K562 (cell line): ENCODE data around the gene CYP24A1. TPM values are rescaled to one million over a fixed set of nuclear protein-coding genes. Genes with fewer than 3 reads are reported as not detected.

Experiments
- ATAC-seq: fragments of 200-7000 bp; cut with Tn5 transposase; 3 replicates; pipeline ENCODE4 v1.9.1; 2020; ENCODE audit warnings: moderate library complexity
- BruUV-seq: library from RNA; stranded (reverse); fragments of 400-500 nt; replicated peaks from 2 replicates; lab custom pipeline; 2021; lab: Mats Ljungman, UMichigan
- CTCF ChIA-PET: fragments of 300-600 bp; formaldehyde crosslinking; extraction: SDS; loops from one replicate; lab custom pipeline; 2021; ENCODE audit warnings: low intra/inter-chr PET ratio; lab: Yijun Ruan, JAX
- POLR2A ChIA-PET: fragments of 300-600, 350-650 bp; sonication (Branson Sonifier 250); formaldehyde crosslinking; extraction: SDS; loops from one replicate; lab custom pipeline; 2021; ENCODE audit warnings: antibody characterized with exemption, inconsistent platforms; lab: Yijun Ruan, JAX
- DNase-seq, 4 experiments: peaks; one replicate each; pipeline versions ENCODE4 v3.0.0 to v3.0.0-alpha.2; 2011 to 2018; ENCODE audit warnings: low spot score in 3 of 4, mixed read lengths in 3 of 4; ENCODE audit errors: extremely low read depth in 1 of 4
- FAIRE-seq: peaks from 2 replicates; lab custom pipeline; 2011; peaks lifted over from hg19 to GRCh38; lab: Jason Lieb, UNC
- H2AFZ ChIP-seq: 2 replicates; pipeline ENCODE4 v1.6.0; 2011; ENCODE audit warnings: low read depth, low read length, control low read depth, inconsistent platforms
- H3K27ac ChIP-seq: fragments of 200-600 bp; 3 replicates; pipeline ENCODE4 v1.8.0; 2011; ENCODE audit warnings: low read depth, mild to moderate bottlenecking, control low read depth, inconsistent platforms, low read length, moderate library complexity, mixed read lengths; ENCODE audit errors: extremely low read depth
- H3K27me3 ChIP-seq, 2 experiments: fragments of 300-600 bp in 1 of 2; 2 replicates in 1 of 2; 3 replicates in 1 of 2; pipeline versions ENCODE4 v1.6.0 to v1.8.0; 2011; ENCODE audit warnings: inconsistent platforms in 2 of 2, low read length in 2 of 2, mild to moderate bottlenecking in 1 of 2, mixed read lengths in 1 of 2, moderate library complexity in 1 of 2; ENCODE audit not compliant: control insufficient read depth in 2 of 2, insufficient read depth in 2 of 2
- H3K36me3 ChIP-seq: fragments of 300-600 bp; 3 replicates; pipeline ENCODE4 v1.8.0; 2011; ENCODE audit warnings: mild to moderate bottlenecking, low read length, inconsistent platforms; ENCODE audit not compliant: control insufficient read depth, insufficient read depth
- H3K4me1 ChIP-seq, 2 experiments: fragments of 200-600 bp in 1 of 2; replicated peaks in 1 of 2; 2 replicates in 1 of 2; 3 replicates in 1 of 2; pipeline versions ENCODE4 v1.5.1 to v1.8.0; 2011; ENCODE audit warnings: inconsistent platforms in 2 of 2, low read length in 2 of 2, mild to moderate bottlenecking in 1 of 2, mixed read lengths in 1 of 2, moderate library complexity in 1 of 2; ENCODE audit not compliant: control insufficient read depth in 2 of 2, insufficient read depth in 2 of 2
- H3K4me2 ChIP-seq: 2 replicates; pipeline ENCODE4 v1.6.1; 2011; ENCODE audit warnings: low read length, control low read depth, inconsistent platforms, mixed read lengths; ENCODE audit not compliant: insufficient read depth
- H3K4me3 ChIP-seq: fragments of 200-600 bp; sonication (generic), shearing (Covaris generic); 2 replicates; pipeline ENCODE4 v1.5.1; 2016; ENCODE audit warnings: control low read depth, inconsistent platforms
- H3K79me2 ChIP-seq: fragments of 200-600 bp; 3 replicates; pipeline ENCODE4 v1.8.0; 2011; ENCODE audit warnings: low read length, inconsistent platforms; ENCODE audit not compliant: control insufficient read depth, insufficient read depth
- H3K9ac ChIP-seq, 2 experiments: 2 replicates each; pipeline versions ENCODE4 v1.6.0 to v1.6.1; 2011; ENCODE audit warnings: low read depth in 2 of 2, low read length in 2 of 2, control low read depth in 1 of 2, inconsistent platforms in 1 of 2, mild to moderate bottlenecking in 1 of 2, mixed read lengths in 1 of 2; ENCODE audit not compliant: insufficient read depth in 1 of 2
- H3K9me1 ChIP-seq: one replicate; pipeline ENCODE4 v1.6.0; 2011; ENCODE audit warnings: inconsistent platforms, mild to moderate bottlenecking, low read length, moderate library complexity; ENCODE audit not compliant: control insufficient read depth, insufficient read depth
- H3K9me3 ChIP-seq: replicated peaks from 2 replicates; pipeline ENCODE4 v1.5.1; 2011; ENCODE audit warnings: low read depth, low read length, inconsistent platforms; ENCODE audit not compliant: control insufficient read depth, insufficient read depth
- H4K20me1 ChIP-seq: replicated peaks from 2 replicates; pipeline ENCODE4 v1.6.1; 2011; ENCODE audit warnings: low read length, inconsistent platforms, mixed read lengths; ENCODE audit not compliant: control insufficient read depth, insufficient read depth
- COPS2 ChIP-seq: fragments of 450-650 bp; conservative IDR thresholded peaks from 2 replicates; pipeline ENCODE4 v1.6.1; 2016; ENCODE audit warnings: mild to moderate bottlenecking, moderate library complexity
- PREB ChIP-seq: sonication (generic); formaldehyde crosslinking; IDR thresholded peaks from 2 replicates; pipeline ENCODE4 v1.8.1; 2023; ENCODE audit warnings: mild to moderate bottlenecking, missing genetic modification reagents
- RBM25 ChIP-seq: fragments of 200-400 bp; formaldehyde crosslinking; IDR thresholded peaks from 2 replicates; pipeline ENCODE4 v1.6.1; 2018; ENCODE audit warnings: low read length, low read depth, moderate library complexity; ENCODE audit not compliant: severe bottlenecking
- TCF15 ChIP-seq: fragments of 250-450 bp; sonication (Bioruptor Pico); IDR thresholded peaks from 2 replicates; pipeline ENCODE4 v1.8.0; 2022; ENCODE audit warnings: moderate library complexity, mild to moderate bottlenecking, inconsistent platforms
- ZBTB11 ChIP-seq, 3 experiments: fragments of 200-800 bp in 1 of 3; fragments of 250-450 bp in 1 of 3; fragments of 450-650 bp in 1 of 3; sonication (Bioruptor Pico) in 1 of 3; sonication (Bioruptor generic) in 1 of 3; formaldehyde crosslinking in 1 of 3; IDR thresholded peaks; 2 replicates each; pipeline versions ENCODE4 v1.6.1 to v1.8.0; 2016 to 2022; ENCODE audit warnings: mild to moderate bottlenecking in 2 of 3, missing genetic modification characterization in 2 of 3, missing compliant biosample characterization in 1 of 3, moderate library complexity in 1 of 3
- ZNF253 ChIP-seq: fragments of 250-450 bp; sonication (Bioruptor Pico); conservative IDR thresholded peaks from 2 replicates; pipeline ENCODE4 v1.6.1; 2021; ENCODE audit warnings: mild to moderate bottlenecking
- WGBS: fragments of 100-300 bp; shearing (Covaris generic); methylation state at CpG from one replicate; pipeline ENCODE4 v1.1.6; 2016; ENCODE audit warnings: low coverage, mixed read lengths; ENCODE audit not compliant: insufficient coverage; ENCODE audit errors: missing lambda C conversion rate; 5-methylcytosine and 5-hydroxymethylcytosine counted together
- in situ Hi-C: fragments of 300-500 bp; cut with MboI; formaldehyde crosslinking; loops from 4 replicates; pipeline ENCODE4 v1.15.0; 2018; ENCODE audit warnings: inconsistent platforms, mixed read lengths
- intact Hi-C: fragments of 100-400 bp; cut with micrococcal nuclease; formaldehyde crosslinking; loops from 2 replicates; pipeline ENCODE4 v1.14.2; 2022
- polyA plus RNA-seq, 8 experiments: library from polyadenylated mRNA; depleted of rRNA in 4 of 8; stranded (reverse) in 5 of 8; unstranded in 3 of 8; fragments of >200 nt; fragmentation: Nextera tagmentation in 2 of 8; fragmentation: Illumina TruSeq in 1 of 8; extraction: Ambion mirVana in 2 of 8; extraction: Trizol in 1 of 8; gene quantifications; 2 replicates each; pipeline versions ENCODE4 v1.2.1 to v1.2.3, GENCODE V29; 2011 to 2014; ENCODE audit warnings: inconsistent platforms in 1 of 8, missing spikeins in 1 of 8
- total RNA-seq, 7 experiments: library from RNA; depleted of rRNA in 6 of 7; stranded (reverse); fragments of >200 nt in 6 of 7; fragmentation: Illumina TruSeq in 2 of 7; extraction: Trizol in 2 of 7; gene quantifications; 2 replicates each; pipeline versions ENCODE4 v1.2.1 to v1.2.3, GENCODE V29; 2011 to 2021; ENCODE audit warnings: low replicate concordance in 1 of 7

The CYP24A1 gene
- total and polyA plus RNA-seq, 9 of the 15 experiments (the other 6 are each of a cell fraction or from before 2014, with no cell fraction given), result 0.04 TPM; not detected in 8

- CTCF ChIA-PET, result no interaction called here
- WGBS, result 0% methylated on average over 3 of the region's 3 CpGs
These were observed 2.8 kb downstream of the CYP24A1 start for GRCh38 chr20:54170963-54171362.

More at GRCh38 chr20:54170963-54171362, 2.8 kb downstream of the CYP24A1 start:
- intact Hi-C loops (no loop called here), in situ Hi-C loops (no loop called here)
- DNase-seq, result no peak
- H4K20me1 ChIP-seq, result no peaks in the 10 kb centered on the region
- no peak overlapping the region for H3K27ac ChIP-seq
- POLR2A ChIA-PET, result interaction anchor here (0.7 kb wide), 1 partner anchor 7 kb away, joined by 3 read pairs; no protein-coding TSS in a partner anchor
- H3K27me3 ChIP-seq, result peaks cover 46 to 55% of the 10 kb centered on the region in 2 experiments
- H3K36me3 ChIP-seq, result no peaks in the 10 kb centered on the region
- no TSS peak for BruUV-seq
- TF ChIP-seq COPS2 (no peak), RBM25 (peak; percentile 25), ZBTB11 (CRISPR knock-in tag; IDR thresholded peaks at IDR 0.05) (peak in 1 of 3 experiments; percentile 54; a peak in 1 of 6 replicates), ZNF253 (CRISPR knock-in tag) (no peak), PREB (CRISPR knock-in tag) (no peak), TCF15 (CRISPR knock-in tag) (no peak)
- no peak overlapping the region for H2AFZ ChIP-seq
- H3K9me3 ChIP-seq, result no peaks in the 10 kb centered on the region
- H3K9me1 ChIP-seq, result no peaks in the 10 kb centered on the region
- H3K4me3 ChIP-seq, result no peak overlapping the region
- no peaks in the 10 kb centered on the region for H3K79me2 ChIP-seq
- H3K9ac ChIP-seq, result no peak overlapping the region
- H3K4me1 ChIP-seq, result peaks cover 0 to 13% of the 10 kb centered on the region in 2 experiments; a peak in 2 of 5 replicates
- ATAC-seq, result no peak
- FAIRE-seq, result no peak
- H3K4me2 ChIP-seq, result no peak overlapping the region
